HepG2 (cell line): ENCODE measurements around the gene RGS6. TPM values are rescaled to one million over a fixed set of nuclear protein-coding genes. Genes with fewer than 3 reads are reported as not detected.

Experiments
- ATAC-seq: fragments of 200-7000 bp; cut with Tn5 transposase; 3 replicates; pipeline ENCODE4 v1.9.1; 2020; ENCODE audit warnings: mild to moderate bottlenecking, moderate library complexity
- BruUV-seq: library from RNA; stranded (reverse); fragments of 400-500 nt; replicated peaks from 2 replicates; lab custom pipeline; 2021; lab: Mats Ljungman, UMichigan
- CTCF ChIA-PET: fragments of 300-600 bp; formaldehyde crosslinking; extraction: SDS; loops from one replicate; lab custom pipeline; 2021; ENCODE audit warnings: low total read pairs, inconsistent platforms, low intra/inter-chr PET ratio; lab: Yijun Ruan, JAX
- POLR2A ChIA-PET: fragments of 350-600 bp; sonication (Branson Sonifier 250); formaldehyde crosslinking; loops from one replicate; lab custom pipeline; 2020; ENCODE audit warnings: antibody characterized with exemption, inconsistent platforms; lab: Yijun Ruan, JAX
- DNase-seq: peaks from one replicate; pipeline ENCODE4 v3.0.0-alpha.2; 2015; ENCODE audit warnings: low spot score
- FAIRE-seq: peaks from 3 replicates; lab custom pipeline; 2011; peaks lifted over from hg19 to GRCh38; lab: Jason Lieb, UNC
- H2AFZ ChIP-seq: one replicate; pipeline ENCODE4 v1.6.1; 2011; ENCODE audit warnings: low read length, inconsistent platforms
- H3K27ac ChIP-seq: fragments of 300-600 bp; 3 replicates; pipeline ENCODE4 v1.8.0; 2011; ENCODE audit warnings: mixed run types, mild to moderate bottlenecking, mixed read lengths, low read length, inconsistent platforms; ENCODE audit not compliant: insufficient read depth; ENCODE audit errors: extremely low read length
- H3K27me3 ChIP-seq, 2 experiments: fragments of 200-600 bp in 1 of 2; 2 replicates in 1 of 2; 3 replicates in 1 of 2; pipeline versions ENCODE4 v1.6.0 to v1.8.0; 2011; ENCODE audit warnings: low read length in 2 of 2, mild to moderate bottlenecking in 2 of 2, moderate library complexity in 2 of 2, inconsistent platforms in 1 of 2; ENCODE audit not compliant: insufficient read depth in 2 of 2, control insufficient read depth in 1 of 2
- H3K36me3 ChIP-seq, 2 experiments: fragments of 200-600 bp in 1 of 2; replicated peaks in 1 of 2; 2 replicates in 1 of 2; 3 replicates in 1 of 2; pipeline versions ENCODE4 v1.5.1 to v1.8.0; 2011; ENCODE audit warnings: low read length in 2 of 2, inconsistent platforms in 1 of 2; ENCODE audit not compliant: insufficient read depth in 2 of 2, control insufficient read depth in 1 of 2
- H3K4me1 ChIP-seq: 2 replicates; pipeline ENCODE4 v1.5.1; 2012; ENCODE audit warnings: low read length, inconsistent platforms; ENCODE audit not compliant: insufficient read depth
- H3K4me2 ChIP-seq: 2 replicates; pipeline ENCODE4 v1.6.0; 2011; ENCODE audit warnings: low read depth, low read length, inconsistent platforms
- H3K4me3 ChIP-seq, 3 experiments: fragments of 200-600 bp in 1 of 3; sonication (generic), shearing (Covaris generic) in 1 of 3; replicated peaks in 1 of 3; 2 replicates each; pipeline ENCODE4 v1.5.1; 2011 to 2016; ENCODE audit warnings: low read length in 3 of 3, inconsistent platforms in 2 of 3, low read depth in 2 of 3, mild to moderate bottlenecking in 2 of 3, control low read depth in 1 of 3, mixed read lengths in 1 of 3; ENCODE audit not compliant: insufficient read depth in 1 of 3
- H3K79me2 ChIP-seq: one replicate; pipeline ENCODE4 v1.6.1; 2011; ENCODE audit warnings: low read length, inconsistent platforms; ENCODE audit not compliant: insufficient read depth
- H3K9ac ChIP-seq: 2 replicates; pipeline ENCODE4 v1.6.0; 2011; ENCODE audit warnings: mild to moderate bottlenecking, low read depth, low read length, inconsistent platforms; ENCODE audit not compliant: insufficient read depth
- H3K9me3 ChIP-seq: 2 replicates; pipeline ENCODE4 v1.5.1; 2012; ENCODE audit warnings: mild to moderate bottlenecking, low read length
- H4K20me1 ChIP-seq: 2 replicates; pipeline ENCODE4 v1.6.0; 2011; ENCODE audit warnings: inconsistent platforms, mild to moderate bottlenecking, low read length, moderate library complexity; ENCODE audit not compliant: insufficient read depth
- KDM1A ChIP-seq: IDR thresholded peaks from 2 replicates; pipeline ENCODE4 v1.6.1; 2016; ENCODE audit warnings: missing compliant biosample characterization
- KLF9 ChIP-seq: IDR thresholded peaks from 2 replicates; pipeline ENCODE4 v1.6.1; 2016; ENCODE audit warnings: low read depth
- REXO4 ChIP-seq: sonication (generic); formaldehyde crosslinking; IDR thresholded peaks from 2 replicates; pipeline ENCODE4 v1.8.0; 2022; ENCODE audit warnings: missing genetic modification reagents, mild to moderate bottlenecking, borderline replicate concordance
- SIN3A ChIP-seq: IDR thresholded peaks from 2 replicates; pipeline ENCODE4 v1.6.1; 2011; ENCODE audit warnings: low read depth, mild to moderate bottlenecking, control low read depth, low read length, borderline replicate concordance
- ZFP41 ChIP-seq: sonication (generic); formaldehyde crosslinking; IDR thresholded peaks from 2 replicates; pipeline ENCODE4 v1.4.0; 2020; ENCODE audit warnings: mild to moderate bottlenecking, missing genetic modification reagents, borderline replicate concordance
- ZHX1 ChIP-seq: sonication (generic); formaldehyde crosslinking; IDR thresholded peaks from 2 replicates; pipeline ENCODE4 v1.8.1; 2022; ENCODE audit warnings: low read depth, mild to moderate bottlenecking, missing genetic modification reagents
- ZNF253 ChIP-seq: sonication (generic); formaldehyde crosslinking; IDR thresholded peaks from 2 replicates; pipeline ENCODE4 v1.8.0; 2022; ENCODE audit warnings: mild to moderate bottlenecking, missing genetic modification reagents, borderline replicate concordance
- ZNF547 ChIP-seq: sonication (generic); formaldehyde crosslinking; IDR thresholded peaks from 2 replicates; pipeline ENCODE4 v1.5.1; 2020; ENCODE audit warnings: mild to moderate bottlenecking, missing genetic modification reagents
- ZNF558 ChIP-seq: sonication (generic); formaldehyde crosslinking; IDR thresholded peaks from 2 replicates; pipeline ENCODE4 v1.9.0; 2022; ENCODE audit warnings: mild to moderate bottlenecking, missing genetic modification reagents, borderline replicate concordance
- ZNF570 ChIP-seq: sonication (generic); formaldehyde crosslinking; IDR thresholded peaks from 2 replicates; pipeline ENCODE4 v1.4.0; 2020; ENCODE audit warnings: mild to moderate bottlenecking, missing genetic modification reagents, borderline replicate concordance
- ZNF878 ChIP-seq: sonication (generic); formaldehyde crosslinking; IDR thresholded peaks from 2 replicates; pipeline ENCODE4 v1.8.1; 2023; ENCODE audit warnings: mild to moderate bottlenecking, missing genetic modification reagents, moderate library complexity
- WGBS: methylation state at CpG from one replicate; pipeline ENCODE4 v1.1.6; 2017; ENCODE audit warnings: low lambda C conversion rate; 5-methylcytosine and 5-hydroxymethylcytosine counted together
- in situ Hi-C: cut with HindIII; loops from 2 replicates; pipeline ENCODE4 v1.10.0; 2017; ENCODE audit warnings: low pct_unique_long_range_greater_than_20kb; ENCODE audit not compliant: extremely low pct_ligation_motif_present
- intact Hi-C: fragments of 100-400 bp; cut with micrococcal nuclease; formaldehyde crosslinking; loops from one replicate; pipeline ENCODE4 v1.10.0; 2022; ENCODE audit not compliant: unreplicated experiment
- polyA plus RNA-seq, 8 experiments: library from polyadenylated mRNA; depleted of rRNA in 3 of 8; stranded (reverse) in 7 of 8; unstranded in 1 of 8; fragments of >200 nt; fragmentation: Illumina TruSeq in 4 of 8; extraction: Trizol in 4 of 8; gene quantifications; 2 replicates each; pipeline versions ENCODE4 v1.2.1 to v1.2.3, GENCODE V29; 2011 to 2016; ENCODE audit warnings: low read depth in 4 of 8, missing spikeins in 1 of 8, mixed read lengths in 1 of 8; ENCODE audit not compliant: insufficient read depth in 1 of 8
- total RNA-seq, 5 experiments: library from RNA; depleted of rRNA; stranded (reverse); fragments of >200 nt; fragmentation: Illumina TruSeq; extraction: Trizol; gene quantifications; 2 replicates each; pipeline ENCODE4 v1.2.3, GENCODE V29; 2016; ENCODE audit warnings: low read depth in 1 of 5
- TF ChIP-seq, protein P1 (sequence below): sonication (generic); formaldehyde crosslinking; IDR thresholded peaks from 2 replicates; pipeline ENCODE4 v1.4.0; 2020; ENCODE audit warnings: missing genetic modification reagents, borderline replicate concordance
- TF ChIP-seq, protein P2 (sequence below): IDR thresholded peaks from 2 replicates; pipeline ENCODE4 v1.6.1; 2016; ENCODE audit warnings: missing compliant biosample characterization, missing genetic modification reagents, borderline replicate concordance

RGS6 gene
- total and polyA plus RNA-seq, 2 of the 13 experiments (the other 11 are each of a cell fraction or from before 2014, with no cell fraction given), result not detected

DNA sequence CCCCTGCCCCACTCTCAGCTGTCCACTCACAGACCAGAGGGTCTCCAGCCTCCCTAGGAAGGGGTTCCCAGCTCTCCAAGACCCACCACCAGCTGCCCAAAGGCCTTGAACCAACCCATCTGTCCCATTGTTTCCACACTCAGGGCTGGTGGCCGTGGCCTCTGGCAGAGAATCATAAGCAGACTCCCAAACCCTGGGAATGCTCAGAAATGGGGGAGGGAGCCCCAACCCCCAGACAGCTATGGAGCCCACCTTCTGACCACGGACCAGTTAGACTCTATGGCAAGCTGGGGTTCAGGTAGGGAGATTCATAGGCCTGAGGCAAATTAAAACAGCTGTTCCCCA is 681.7 kb downstream of the RGS6 start:
- H3K79me2 ChIP-seq, result no peaks in the 10 kb centered on the region
- POLR2A ChIA-PET, result no interaction called here
- ATAC-seq (no peak), DNase-seq (no peak), FAIRE-seq (no peak)
- peaks cover 0 to 9% of the 10 kb centered on the region in 2 experiments; a peak in 2 of 5 replicates for H3K27me3 ChIP-seq
- no TSS peak for BruUV-seq
- no peak overlapping the region for H3K4me2 ChIP-seq
- CTCF ChIA-PET, result no interaction called here
- no peak overlapping the region for H3K4me3 ChIP-seq
- no peaks in the 10 kb centered on the region for H4K20me1 ChIP-seq
- no peaks in the 10 kb centered on the region for H3K4me1 ChIP-seq
- in situ Hi-C loops, result no loop called here
- intact Hi-C loops, result no loop called here
- no peak for TF ChIP-seq SIN3A
- TF ChIP-seq KDM1A (CRISPR knock-in tag), result no peak
- no peak for TF ChIP-seq ZHX1 (CRISPR knock-in tag)
- TF ChIP-seq REXO4 (CRISPR knock-in tag), result no peak
- TF ChIP-seq ZNF878, result no peak
- TF ChIP-seq, protein P1, sequence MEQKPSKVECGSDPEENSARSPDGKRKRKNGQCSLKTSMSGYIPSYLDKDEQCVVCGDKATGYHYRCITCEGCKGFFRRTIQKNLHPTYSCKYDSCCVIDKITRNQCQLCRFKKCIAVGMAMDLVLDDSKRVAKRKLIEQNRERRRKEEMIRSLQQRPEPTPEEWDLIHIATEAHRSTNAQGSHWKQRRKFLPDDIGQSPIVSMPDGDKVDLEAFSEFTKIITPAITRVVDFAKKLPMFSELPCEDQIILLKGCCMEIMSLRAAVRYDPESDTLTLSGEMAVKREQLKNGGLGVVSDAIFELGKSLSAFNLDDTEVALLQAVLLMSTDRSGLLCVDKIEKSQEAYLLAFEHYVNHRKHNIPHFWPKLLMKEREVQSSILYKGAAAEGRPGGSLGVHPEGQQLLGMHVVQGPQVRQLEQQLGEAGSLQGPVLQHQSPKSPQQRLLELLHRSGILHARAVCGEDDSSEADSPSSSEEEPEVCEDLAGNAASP (CRISPR knock-in tag), result no peak
- TF ChIP-seq ZNF547, result no peak
- TF ChIP-seq KLF9, result no peak
- TF ChIP-seq ZFP41 (CRISPR knock-in tag), result no peak
- TF ChIP-seq ZNF558, result no peak
- TF ChIP-seq, protein P2, sequence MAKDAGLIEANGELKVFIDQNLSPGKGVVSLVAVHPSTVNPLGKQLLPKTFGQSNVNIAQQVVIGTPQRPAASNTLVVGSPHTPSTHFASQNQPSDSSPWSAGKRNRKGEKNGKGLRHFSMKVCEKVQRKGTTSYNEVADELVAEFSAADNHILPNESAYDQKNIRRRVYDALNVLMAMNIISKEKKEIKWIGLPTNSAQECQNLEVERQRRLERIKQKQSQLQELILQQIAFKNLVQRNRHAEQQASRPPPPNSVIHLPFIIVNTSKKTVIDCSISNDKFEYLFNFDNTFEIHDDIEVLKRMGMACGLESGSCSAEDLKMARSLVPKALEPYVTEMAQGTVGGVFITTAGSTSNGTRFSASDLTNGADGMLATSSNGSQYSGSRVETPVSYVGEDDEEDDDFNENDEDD (CRISPR knock-in tag), result no peak
- no peak for TF ChIP-seq ZNF570 (CRISPR knock-in tag)
- no peak for TF ChIP-seq ZNF253 (CRISPR knock-in tag)
- H3K36me3 ChIP-seq, result no peaks in the 10 kb centered on the region
- 0% methylated on average over 2 of the region's 2 CpGs for WGBS
- no peak overlapping the region for H3K9ac ChIP-seq
- no peaks in the 10 kb centered on the region for H3K9me3 ChIP-seq
- H2AFZ ChIP-seq, result no peak overlapping the region
- no peak overlapping the region for H3K27ac ChIP-seq
